ENCODE data around the gene POU6F2.

Gene POU6F2

DNA sequence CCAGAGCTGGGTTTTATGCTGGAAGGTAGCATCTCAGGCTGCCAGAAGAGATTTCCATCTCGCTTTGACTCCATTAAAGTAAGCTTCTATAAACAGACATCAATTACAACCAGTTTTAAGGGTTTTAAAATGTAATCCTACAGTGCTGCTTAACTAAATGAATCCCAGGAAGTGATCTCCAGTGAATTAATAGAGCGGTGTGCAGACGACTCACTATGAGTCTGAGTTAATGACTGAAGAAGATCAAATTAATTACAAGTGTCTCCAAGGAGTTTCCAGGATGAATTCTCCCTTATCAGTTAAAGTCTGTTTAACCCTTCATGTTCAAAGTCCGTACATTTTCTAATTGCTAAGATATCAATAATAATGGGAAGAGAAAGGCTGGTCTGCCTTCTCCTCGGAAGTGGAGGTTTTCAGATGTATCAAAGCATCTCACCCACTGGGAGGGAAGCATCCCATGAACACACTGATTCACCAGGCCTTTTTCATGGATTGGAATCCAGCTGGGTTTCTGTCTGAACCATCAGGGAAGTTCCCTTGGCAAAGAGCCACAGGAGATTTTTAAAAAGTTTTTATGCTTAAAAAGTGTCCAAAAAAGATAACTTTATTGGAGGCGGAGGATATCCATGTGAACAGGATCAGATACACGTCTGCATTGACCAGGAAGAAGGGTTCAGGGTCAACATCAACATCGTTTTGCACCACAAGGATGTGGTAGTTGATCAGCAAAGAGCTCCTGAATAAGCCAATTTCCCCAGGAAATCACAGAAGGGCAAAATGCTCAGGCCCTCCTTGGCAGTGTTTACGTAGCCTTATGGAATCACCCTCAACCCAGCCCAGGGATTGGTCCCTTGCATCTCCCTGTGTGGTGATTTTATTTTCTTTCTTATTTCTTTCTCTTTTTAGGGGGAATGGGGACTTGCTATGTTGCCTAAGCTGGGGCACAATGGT lies 288.2 kb downstream of the POU6F2 start:
- no peak overlapping the region for H3K4me3 ChIP-seq (ENCODE audit: low read depth, low read length)

GRCh38 chr7:39269034-39269433 lies 291.3 kb downstream of the POU6F2 start:
- H3K4me3 ChIP-seq (ENCODE audit: low read depth, low read length): no peak overlapping the region
- H3K79me2 ChIP-seq (ENCODE audit: control insufficient read depth, insufficient read depth, low read length, unreplicated experiment): no peaks in the 10 kb centered on the region

More for the DNA sequence above, 288.2 kb downstream of the POU6F2 start:
- Histone ChIP-seq H3K36me3 (ENCODE audit: insufficient read depth, low read length) (no peaks in the 10 kb centered on the region), H3K4me1 (ENCODE audit: control insufficient read depth, insufficient read depth, low read length, unreplicated experiment) (no peaks in the 10 kb centered on the region), H3K27me3 (ENCODE audit: insufficient read depth, low read length) (peaks cover 10% of the 10 kb centered on the region), H2AFZ (ENCODE audit: low read length, unreplicated experiment) (no peak overlapping the region), H3K27ac (ENCODE audit: low read depth, low read length) (no peak overlapping the region), H3K79me2 (ENCODE audit: control insufficient read depth, insufficient read depth, low read length, unreplicated experiment) (no peaks in the 10 kb centered on the region)

GRCh38 chr7:39270018-39270417 lies 292.3 kb downstream of the POU6F2 start:
- Histone ChIP-seq H3K79me2 (ENCODE audit: control insufficient read depth, insufficient read depth, low read length, unreplicated experiment) (no peaks in the 10 kb centered on the region), H3K36me3 (ENCODE audit: insufficient read depth, low read length) (no peaks in the 10 kb centered on the region), H3K4me1 (ENCODE audit: control insufficient read depth, insufficient read depth, low read length, unreplicated experiment) (no peaks in the 10 kb centered on the region), H3K27me3 (ENCODE audit: insufficient read depth, low read length) (peaks cover 3% of the 10 kb centered on the region; the same call in 1 of the 2 replicates), H2AFZ (ENCODE audit: low read length, unreplicated experiment) (no peak overlapping the region), H3K27ac (ENCODE audit: low read depth, low read length) (no peak overlapping the region), H3K4me3 (ENCODE audit: low read depth, low read length) (no peak overlapping the region)

More at GRCh38 chr7:39269034-39269433, 291.3 kb downstream of the POU6F2 start:
- Histone ChIP-seq H2AFZ (ENCODE audit: low read length, unreplicated experiment) (no peak overlapping the region), H3K27me3 (ENCODE audit: insufficient read depth, low read length) (peaks cover 3% of the 10 kb centered on the region; the same call in 1 of the 2 replicates), H3K36me3 (ENCODE audit: insufficient read depth, low read length) (no peaks in the 10 kb centered on the region), H3K4me1 (ENCODE audit: control insufficient read depth, insufficient read depth, low read length, unreplicated experiment) (no peaks in the 10 kb centered on the region), H3K27ac (ENCODE audit: low read depth, low read length) (no peak overlapping the region)

GRCh38 chr7:39271402-39271801 lies 293.7 kb downstream of the POU6F2 start:
- H3K4me3 ChIP-seq (ENCODE audit: low read depth, low read length): no peak overlapping the region
- no peaks in the 10 kb centered on the region for H3K79me2 ChIP-seq (ENCODE audit: control insufficient read depth, insufficient read depth, low read length, unreplicated experiment)
- peaks cover 3% of the 10 kb centered on the region; the same call in 1 of the 2 replicates for H3K27me3 ChIP-seq (ENCODE audit: insufficient read depth, low read length)
- H2AFZ ChIP-seq (ENCODE audit: low read length, unreplicated experiment): no peak overlapping the region
- no peaks in the 10 kb centered on the region for H3K36me3 ChIP-seq (ENCODE audit: insufficient read depth, low read length)
- no peaks in the 10 kb centered on the region for H3K4me1 ChIP-seq (ENCODE audit: control insufficient read depth, insufficient read depth, low read length, unreplicated experiment)
- H3K27ac ChIP-seq (ENCODE audit: low read depth, low read length): no peak overlapping the region

DNA sequence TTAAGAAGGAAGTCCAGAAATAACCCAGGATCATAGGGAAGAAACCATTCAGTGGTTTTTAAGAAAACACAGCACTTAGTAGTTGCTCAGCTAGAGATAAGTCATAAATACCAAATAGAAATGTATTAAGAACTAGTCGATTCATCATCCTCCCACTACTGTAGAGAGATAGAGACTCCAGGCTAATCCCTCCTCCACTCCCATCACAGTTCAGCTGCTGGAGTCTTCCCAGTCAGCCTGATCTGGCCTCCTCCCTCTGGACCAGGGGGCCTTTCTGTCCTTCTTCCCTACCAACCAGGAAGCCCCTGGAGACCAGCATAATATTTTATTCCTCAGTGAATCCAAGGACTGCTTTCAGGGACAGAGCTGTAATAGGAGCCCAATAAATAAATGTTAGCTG lies 294.4 kb downstream of the POU6F2 start:
- Histone ChIP-seq H3K27me3 (ENCODE audit: insufficient read depth, low read length) (peaks cover 3% of the 10 kb centered on the region; the same call in 1 of the 2 replicates), H2AFZ (ENCODE audit: low read length, unreplicated experiment) (no peak overlapping the region), H3K27ac (ENCODE audit: low read depth, low read length) (no peak overlapping the region), H3K4me1 (ENCODE audit: control insufficient read depth, insufficient read depth, low read length, unreplicated experiment) (no peaks in the 10 kb centered on the region), H3K79me2 (ENCODE audit: control insufficient read depth, insufficient read depth, low read length, unreplicated experiment) (no peaks in the 10 kb centered on the region), H3K36me3 (ENCODE audit: insufficient read depth, low read length) (no peaks in the 10 kb centered on the region), H3K4me3 (ENCODE audit: low read depth, low read length) (no peak overlapping the region)

DNA sequence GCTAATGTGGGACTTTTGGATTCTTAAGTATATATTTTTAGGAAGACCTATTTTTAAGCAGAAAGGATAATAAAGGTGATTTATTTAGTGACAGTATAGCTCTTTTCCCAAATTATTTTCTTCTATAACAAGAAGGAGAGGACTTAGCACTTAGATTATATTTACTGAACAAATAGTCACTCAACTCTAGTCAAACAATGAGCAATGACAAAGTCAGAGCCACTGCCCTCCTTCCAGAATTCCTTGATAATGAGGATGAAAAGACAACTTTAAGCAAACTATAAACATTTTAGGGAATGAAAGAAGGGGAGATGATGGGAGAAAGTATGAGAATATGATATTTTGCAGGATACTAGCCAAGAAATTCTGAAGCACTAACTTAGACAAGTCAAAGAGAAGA lies 295.0 kb downstream of the POU6F2 start:
- H3K36me3 ChIP-seq (ENCODE audit: insufficient read depth, low read length): no peaks in the 10 kb centered on the region
- no peak overlapping the region for H3K27ac ChIP-seq (ENCODE audit: low read depth, low read length)
- peaks cover 3% of the 10 kb centered on the region; the same call in 1 of the 2 replicates for H3K27me3 ChIP-seq (ENCODE audit: insufficient read depth, low read length)
- H3K4me3 ChIP-seq (ENCODE audit: low read depth, low read length): no peak overlapping the region
- no peaks in the 10 kb centered on the region for H3K79me2 ChIP-seq (ENCODE audit: control insufficient read depth, insufficient read depth, low read length, unreplicated experiment)
- H2AFZ ChIP-seq (ENCODE audit: low read length, unreplicated experiment): no peak overlapping the region
- H3K4me1 ChIP-seq (ENCODE audit: control insufficient read depth, insufficient read depth, low read length, unreplicated experiment): no peaks in the 10 kb centered on the region

DNA sequence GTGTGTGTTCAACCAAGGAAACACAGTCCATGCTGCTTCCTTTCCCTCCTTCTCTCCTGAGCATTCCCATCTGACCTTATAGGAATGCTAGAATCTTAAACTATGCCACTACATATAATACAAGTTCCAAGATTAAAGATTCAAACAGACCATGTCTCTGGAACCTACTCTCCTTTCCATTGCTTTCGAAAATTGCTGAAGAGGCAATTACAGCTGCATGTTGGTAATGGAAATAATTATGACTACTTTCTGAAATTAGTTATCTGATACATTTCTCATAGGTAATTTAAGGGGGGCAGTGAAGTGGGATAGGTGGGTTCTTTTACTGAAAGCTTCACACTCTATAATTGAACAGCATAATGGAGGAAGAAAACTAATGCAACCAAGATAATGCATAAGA lies 302.6 kb downstream of the POU6F2 start:
- no peak overlapping the region for H3K27ac ChIP-seq (ENCODE audit: low read depth, low read length)
- H3K4me3 ChIP-seq (ENCODE audit: low read depth, low read length): no peak overlapping the region
- no peaks in the 10 kb centered on the region for H3K4me1 ChIP-seq (ENCODE audit: control insufficient read depth, insufficient read depth, low read length, unreplicated experiment)
- H3K27me3 ChIP-seq (ENCODE audit: insufficient read depth, low read length): no peaks in the 10 kb centered on the region; the same call in 1 of the 2 replicates
- H3K79me2 ChIP-seq (ENCODE audit: control insufficient read depth, insufficient read depth, low read length, unreplicated experiment): no peaks in the 10 kb centered on the region
- no peaks in the 10 kb centered on the region for H3K36me3 ChIP-seq (ENCODE audit: insufficient read depth, low read length)
- H2AFZ ChIP-seq (ENCODE audit: low read length, unreplicated experiment): no peak overlapping the region

- no peak overlapping the region for H2AFZ ChIP-seq (ENCODE audit: low read length, unreplicated experiment)
- H3K4me1 ChIP-seq (ENCODE audit: control insufficient read depth, insufficient read depth, low read length, unreplicated experiment): no peaks in the 10 kb centered on the region
- H3K27ac ChIP-seq (ENCODE audit: low read depth, low read length): no peak overlapping the region
- H3K27me3 ChIP-seq (ENCODE audit: insufficient read depth, low read length): peaks cover 5% of the 10 kb centered on the region
- no peak overlapping the region for H3K4me3 ChIP-seq (ENCODE audit: low read depth, low read length)
- H3K36me3 ChIP-seq (ENCODE audit: insufficient read depth, low read length): no peaks in the 10 kb centered on the region
- H3K79me2 ChIP-seq (ENCODE audit: control insufficient read depth, insufficient read depth, low read length, unreplicated experiment): no peaks in the 10 kb centered on the region
Measured at GRCh38 chr7:39285256-39285655, 307.5 kb downstream of the POU6F2 start.

- Histone ChIP-seq H3K36me3 (ENCODE audit: insufficient read depth, low read length) (no peaks in the 10 kb centered on the region), H3K27me3 (ENCODE audit: insufficient read depth, low read length) (peaks cover 15% of the 10 kb centered on the region; the same call in 1 of the 2 replicates), H2AFZ (ENCODE audit: low read length, unreplicated experiment) (no peak overlapping the region), H3K79me2 (ENCODE audit: control insufficient read depth, insufficient read depth, low read length, unreplicated experiment) (no peaks in the 10 kb centered on the region), H3K4me3 (ENCODE audit: low read depth, low read length) (no peak overlapping the region), H3K4me1 (ENCODE audit: control insufficient read depth, insufficient read depth, low read length, unreplicated experiment) (no peaks in the 10 kb centered on the region), H3K27ac (ENCODE audit: low read depth, low read length) (no peak overlapping the region)
Measured at GRCh38 chr7:39288303-39288702, 310.6 kb downstream of the POU6F2 start.

DNA sequence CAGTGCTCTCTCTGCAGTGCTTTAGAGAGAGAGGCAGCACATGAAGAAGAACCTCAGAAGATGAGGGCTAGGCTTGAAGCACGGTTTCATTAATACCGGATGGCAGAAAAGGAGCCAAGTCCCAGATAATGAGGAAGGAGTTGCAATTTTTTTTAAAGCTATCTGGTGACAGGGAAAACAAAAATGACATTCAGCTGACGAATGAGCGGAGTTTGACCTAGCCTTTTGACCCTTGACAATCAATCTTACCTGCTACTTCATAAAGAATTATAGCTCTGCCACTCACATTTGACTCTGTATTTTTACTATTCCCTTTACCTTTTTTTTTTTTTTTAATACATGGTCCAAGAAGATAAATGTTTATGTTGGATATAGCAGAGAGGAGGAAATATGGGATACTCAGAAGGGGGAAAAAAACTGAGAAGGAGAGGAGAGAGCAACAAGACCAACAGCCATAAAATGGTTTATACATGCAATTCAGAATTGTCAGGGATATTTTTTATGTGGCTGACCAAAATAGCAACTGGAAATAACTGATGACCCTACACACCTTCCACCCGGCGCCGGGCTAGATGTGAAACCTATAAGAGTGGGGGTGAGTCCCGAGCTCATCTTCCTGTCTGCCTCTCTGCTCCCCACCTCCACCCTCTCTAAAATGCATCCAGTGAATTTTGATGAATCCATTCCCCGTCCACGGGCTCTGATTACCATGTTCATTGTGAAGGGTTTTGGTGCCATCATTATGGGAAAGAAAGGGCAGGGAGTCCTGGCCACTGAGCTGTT lies 314.1 kb downstream of the POU6F2 start:
- no peaks in the 10 kb centered on the region for H3K36me3 ChIP-seq (ENCODE audit: insufficient read depth, low read length)
- no peaks in the 10 kb centered on the region for H3K4me1 ChIP-seq (ENCODE audit: control insufficient read depth, insufficient read depth, low read length, unreplicated experiment)
- H2AFZ ChIP-seq (ENCODE audit: low read length, unreplicated experiment): no peak overlapping the region
- H3K27me3 ChIP-seq (ENCODE audit: insufficient read depth, low read length): peaks cover 15% of the 10 kb centered on the region; the same call in 1 of the 2 replicates
- no peak overlapping the region for H3K27ac ChIP-seq (ENCODE audit: low read depth, low read length)
- no peaks in the 10 kb centered on the region for H3K79me2 ChIP-seq (ENCODE audit: control insufficient read depth, insufficient read depth, low read length, unreplicated experiment)
- H3K4me3 ChIP-seq (ENCODE audit: low read depth, low read length): no peak overlapping the region
